VCaP (cell line): Measurements from ENCODE around the gene MSH3.
"Not testable (repeated sequence)": the region's sequence is repeated elsewhere in the genome, so short reads cannot be mapped to it uniquely, and the experiment has no call there.

Experiments used
- H3K27ac ChIP-seq: fragments of 450-650 bp; 2 replicates; pipeline ENCODE4 v1.5.1; 2017
- TF ChIP-seq, protein P1 (sequence below): fragments of 450-650 bp; conservative IDR thresholded peaks from 2 replicates; pipeline ENCODE4 v1.5.1; 2017; ENCODE audit warnings: mild to moderate bottlenecking, moderate library complexity

The MSH3 gene

DNA sequence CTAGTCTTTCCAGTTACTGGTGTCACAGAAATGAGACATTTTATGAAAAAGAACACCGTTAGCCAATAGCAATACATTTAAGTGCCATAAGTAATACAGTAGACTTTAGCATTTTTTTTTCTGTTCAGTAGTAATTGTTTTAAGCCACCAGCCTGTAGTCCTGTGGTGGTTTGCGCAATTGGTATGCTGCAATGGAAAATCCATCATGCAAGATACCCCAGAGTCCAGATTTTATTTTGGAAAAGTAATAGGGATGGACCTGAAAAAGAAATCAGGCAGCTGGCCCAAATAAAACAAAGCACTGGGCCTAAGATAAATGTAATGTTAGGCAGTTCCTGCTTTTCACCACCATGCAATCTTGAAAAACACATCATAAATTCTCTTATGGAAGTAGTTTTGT, 211.1 kb downstream of the MSH3 start:
- H3K27ac ChIP-seq, result no peak overlapping the region

DNA sequence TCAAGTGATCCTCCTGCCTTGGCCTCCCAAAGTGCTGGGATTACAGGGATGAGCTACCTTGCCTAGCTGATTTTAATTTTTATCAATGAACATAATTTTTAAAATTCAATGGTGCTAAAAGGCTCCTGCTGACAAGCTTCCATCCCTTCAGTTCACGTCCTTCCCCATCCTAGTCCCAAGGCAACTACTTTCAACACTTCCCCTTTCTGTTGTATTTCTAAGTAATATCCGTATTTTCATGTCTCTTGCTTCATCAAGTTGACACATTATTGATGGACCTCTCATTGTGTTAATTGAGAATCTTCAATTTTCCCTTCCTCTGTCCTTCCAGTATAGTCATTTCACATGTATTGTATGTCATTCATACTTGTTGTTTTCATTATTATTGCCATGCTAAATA, 211.9 kb downstream of the MSH3 start:
- no peak overlapping the region for H3K27ac ChIP-seq
- TF ChIP-seq, protein P1, sequence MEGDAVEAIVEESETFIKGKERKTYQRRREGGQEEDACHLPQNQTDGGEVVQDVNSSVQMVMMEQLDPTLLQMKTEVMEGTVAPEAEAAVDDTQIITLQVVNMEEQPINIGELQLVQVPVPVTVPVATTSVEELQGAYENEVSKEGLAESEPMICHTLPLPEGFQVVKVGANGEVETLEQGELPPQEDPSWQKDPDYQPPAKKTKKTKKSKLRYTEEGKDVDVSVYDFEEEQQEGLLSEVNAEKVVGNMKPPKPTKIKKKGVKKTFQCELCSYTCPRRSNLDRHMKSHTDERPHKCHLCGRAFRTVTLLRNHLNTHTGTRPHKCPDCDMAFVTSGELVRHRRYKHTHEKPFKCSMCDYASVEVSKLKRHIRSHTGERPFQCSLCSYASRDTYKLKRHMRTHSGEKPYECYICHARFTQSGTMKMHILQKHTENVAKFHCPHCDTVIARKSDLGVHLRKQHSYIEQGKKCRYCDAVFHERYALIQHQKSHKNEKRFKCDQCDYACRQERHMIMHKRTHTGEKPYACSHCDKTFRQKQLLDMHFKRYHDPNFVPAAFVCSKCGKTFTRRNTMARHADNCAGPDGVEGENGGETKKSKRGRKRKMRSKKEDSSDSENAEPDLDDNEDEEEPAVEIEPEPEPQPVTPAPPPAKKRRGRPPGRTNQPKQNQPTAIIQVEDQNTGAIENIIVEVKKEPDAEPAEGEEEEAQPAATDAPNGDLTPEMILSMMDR, result no peak

More for the DNA sequence above, 211.1 kb downstream of the MSH3 start:
- TF ChIP-seq, protein P1, result no peak

DNA sequence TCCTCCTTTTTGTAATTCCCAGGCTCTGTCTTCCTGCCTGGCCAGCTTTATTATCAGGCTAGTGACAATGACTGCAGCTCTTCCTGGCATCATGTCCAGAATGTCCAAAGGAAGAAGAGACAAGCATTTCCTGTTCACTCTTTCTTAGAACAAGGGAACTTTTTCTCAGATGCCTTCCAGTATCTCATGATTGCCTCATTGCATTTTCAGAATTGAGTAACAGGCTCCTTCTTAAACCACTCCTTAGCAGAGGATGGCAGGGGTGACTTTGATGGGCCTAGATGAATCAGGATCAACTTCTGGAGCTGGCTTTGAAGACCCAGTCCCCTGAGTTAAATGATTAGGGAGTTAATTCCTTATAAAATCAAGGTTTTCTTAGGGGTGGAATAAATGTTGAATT, 212.8 kb downstream of the MSH3 start:
- TF ChIP-seq, protein P1, result no peak

DNA sequence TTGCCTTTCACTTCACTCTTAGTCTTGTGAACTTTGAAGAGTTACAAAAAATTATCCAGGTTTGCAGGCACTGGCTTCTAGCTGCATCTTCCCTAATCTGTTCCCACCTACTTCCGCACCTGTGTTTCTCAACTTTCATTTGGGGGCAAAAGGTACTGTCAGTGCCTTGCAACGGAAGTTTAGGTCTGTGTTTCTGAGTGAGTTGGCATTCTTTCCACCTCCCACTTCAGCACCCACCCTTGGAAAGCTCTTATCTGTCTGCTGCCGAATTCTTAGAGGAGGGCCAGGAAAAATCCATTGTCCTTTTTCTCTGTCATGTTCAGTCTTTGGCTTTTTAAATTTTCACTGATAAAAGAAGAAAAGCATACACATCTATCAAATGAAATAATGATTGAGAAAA, 216.0 kb downstream of the MSH3 start:
- H3K27ac ChIP-seq, result no peak overlapping the region
- TF ChIP-seq, protein P1, result no peak

More for the DNA sequence above, 212.8 kb downstream of the MSH3 start:
- H3K27ac ChIP-seq, result no peak overlapping the region

DNA sequence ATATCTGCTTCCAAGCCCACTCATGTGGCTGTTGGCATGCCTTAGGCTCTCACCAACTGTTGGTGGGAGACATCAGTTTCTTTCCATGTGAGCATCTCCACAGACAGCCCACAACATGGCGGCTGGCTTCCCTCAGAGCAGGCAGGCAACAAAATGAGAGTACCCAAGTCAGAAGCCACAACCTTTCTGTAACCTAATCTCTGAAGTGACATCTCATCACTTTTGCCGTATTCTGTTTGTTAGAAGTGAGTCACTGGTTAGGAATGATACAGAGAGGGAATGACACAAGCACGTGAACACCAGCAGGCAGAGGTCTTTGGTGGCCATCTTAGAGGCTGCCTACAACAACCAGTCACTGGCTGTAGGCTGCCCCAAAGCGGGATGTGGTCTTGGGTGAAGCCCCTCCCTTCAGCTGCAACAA, 217.1 kb downstream of the MSH3 start:
- TF ChIP-seq, protein P1, result no peak

DNA sequence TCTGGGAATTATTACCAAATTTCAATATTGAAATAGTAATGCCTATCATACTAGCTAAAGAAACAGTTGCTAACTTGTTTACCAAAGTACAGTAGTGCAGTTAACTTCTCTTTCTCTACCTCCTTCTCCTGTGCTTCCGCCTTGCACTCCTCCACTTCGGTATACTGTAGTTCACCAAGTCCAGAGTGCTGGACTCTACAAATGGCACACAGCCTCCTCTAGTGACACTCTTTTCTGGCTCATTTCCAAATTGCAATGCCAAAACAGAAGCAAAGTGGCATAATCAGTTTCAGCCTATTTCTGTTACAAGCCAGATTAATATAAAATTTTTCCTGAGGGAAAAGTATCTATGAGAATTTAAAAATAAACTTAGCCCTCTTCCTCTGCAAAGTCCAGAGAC, 219.7 kb downstream of the MSH3 start:
- no peak overlapping the region for H3K27ac ChIP-seq
- TF ChIP-seq, protein P1, result no peak

More for the DNA sequence above, 217.1 kb downstream of the MSH3 start:
- H3K27ac ChIP-seq, result no peak overlapping the region

DNA sequence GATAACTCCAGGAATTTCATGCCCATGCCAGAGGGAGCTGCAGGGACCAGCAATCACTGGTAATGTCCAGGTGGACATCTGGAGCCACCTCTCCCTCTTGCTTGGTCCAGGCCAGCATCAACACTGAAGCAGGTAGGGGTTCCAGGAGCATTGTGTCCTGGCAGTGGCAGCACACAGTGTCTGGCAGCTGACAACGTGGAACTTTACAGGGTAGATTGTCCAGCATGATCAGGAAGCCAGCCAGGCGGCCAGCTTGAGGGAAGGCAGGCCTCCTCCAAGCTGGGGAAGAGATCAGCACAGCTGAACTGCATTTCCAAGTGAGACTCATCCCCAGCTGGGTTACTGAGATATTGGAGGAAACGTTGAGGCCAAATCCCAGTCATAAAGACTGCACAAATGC, 223.1 kb downstream of the MSH3 start:
- TF ChIP-seq, protein P1, result no peak
- no peak overlapping the region; the same call in 1 of the 2 replicates for H3K27ac ChIP-seq

DNA sequence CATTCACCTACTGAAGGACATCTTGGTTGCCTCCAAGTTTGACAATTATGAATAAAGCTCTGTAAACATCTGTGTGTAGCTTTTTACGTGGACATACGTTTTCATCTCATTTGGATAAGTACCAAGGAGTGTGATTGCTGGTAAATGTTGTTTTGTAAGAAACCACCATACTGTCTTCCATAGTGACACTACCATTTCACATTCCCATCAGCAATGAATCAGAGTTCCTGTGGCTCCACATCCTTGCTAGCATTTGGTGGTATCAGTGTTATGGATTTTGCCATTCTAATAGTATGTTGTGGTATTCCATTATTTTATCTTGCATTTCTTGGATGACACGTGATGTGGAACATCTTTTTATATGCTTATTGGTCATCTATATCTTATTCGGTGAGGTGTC, 227.3 kb downstream of the MSH3 start:
- no peak overlapping the region for H3K27ac ChIP-seq
- TF ChIP-seq, protein P1, result no peak

DNA sequence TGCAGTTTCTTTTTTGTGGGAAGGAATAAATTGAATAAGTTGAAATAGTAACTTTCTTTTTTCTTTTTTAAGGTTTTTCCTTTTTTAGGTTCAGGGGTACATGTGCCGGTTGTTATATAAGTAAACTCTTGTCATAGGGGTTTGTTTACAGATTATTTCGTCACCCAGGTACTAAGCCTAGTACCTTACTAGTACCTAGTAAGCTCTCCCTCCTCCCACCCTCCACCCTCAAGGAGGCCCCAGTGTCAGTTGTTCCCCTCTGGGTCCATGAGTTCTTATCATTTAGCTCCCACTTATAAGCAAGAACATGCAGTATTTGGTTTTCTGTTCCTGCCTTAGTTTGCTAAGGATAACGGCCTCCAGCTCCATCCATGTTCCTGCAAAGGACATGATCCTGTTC, 228.9 kb downstream of the MSH3 start:
- not testable (repeated sequence) for H3K27ac ChIP-seq
